ENCODE measurements around the gene WWC1.
A peak's percentile ranks its signal among the peaks of the same experiment; 100 is the strongest.
"Not testable (repeated sequence)": the region's sequence is repeated elsewhere in the genome, so short reads cannot be mapped to it uniquely, and the experiment has no call there.

Gene WWC1

DNA sequence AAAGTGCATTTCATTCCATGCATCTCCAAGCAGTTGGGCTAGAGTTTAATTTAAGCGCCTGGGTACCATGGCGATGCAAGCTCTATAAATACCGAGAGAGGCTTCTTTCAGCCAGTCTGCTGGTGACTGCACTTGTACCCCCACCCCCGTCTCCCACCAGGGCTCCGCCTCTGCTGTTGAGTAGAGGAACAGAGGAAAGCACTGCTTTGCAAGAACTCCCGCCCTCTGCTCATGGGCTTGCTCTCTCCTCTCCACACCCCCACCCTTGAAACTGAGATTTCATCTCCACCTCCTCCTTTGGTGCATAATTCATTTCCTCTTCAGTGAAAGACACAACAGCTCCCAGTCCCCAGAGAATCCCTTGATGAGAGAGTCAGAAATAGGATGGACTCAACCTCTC is 5.1 kb upstream of the WWC1 start:
- no peak for DNase-seq (ENCODE audit: low read depth in 2 of 2)

- not testable (repeated sequence) for DNase-seq (ENCODE audit: low read depth in 2 of 2)
These were observed 4.6 kb upstream of the WWC1 start for GRCh38 chr5:168286863-168287262.

DNA sequence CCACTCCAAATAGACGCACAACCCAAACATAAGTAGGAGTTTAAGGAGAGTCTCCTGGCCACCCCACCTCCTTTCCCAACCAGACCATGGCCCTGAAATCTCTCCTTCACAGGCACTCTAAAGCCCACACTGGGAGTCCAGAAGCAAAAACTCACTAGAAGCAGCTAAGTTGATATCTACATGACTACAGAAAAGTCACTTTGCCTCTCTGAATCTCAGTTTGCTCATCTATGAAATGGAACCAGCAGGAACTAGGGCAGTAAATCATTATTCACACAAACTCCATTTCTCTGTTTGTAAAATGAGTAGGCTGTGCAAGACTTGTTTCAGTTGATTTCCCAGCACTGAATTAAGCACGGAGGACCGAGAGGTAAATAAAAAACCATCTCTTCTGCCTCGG is 4.1 kb upstream of the WWC1 start:
- no peak for DNase-seq (ENCODE audit: low read depth in 2 of 2)

DNA sequence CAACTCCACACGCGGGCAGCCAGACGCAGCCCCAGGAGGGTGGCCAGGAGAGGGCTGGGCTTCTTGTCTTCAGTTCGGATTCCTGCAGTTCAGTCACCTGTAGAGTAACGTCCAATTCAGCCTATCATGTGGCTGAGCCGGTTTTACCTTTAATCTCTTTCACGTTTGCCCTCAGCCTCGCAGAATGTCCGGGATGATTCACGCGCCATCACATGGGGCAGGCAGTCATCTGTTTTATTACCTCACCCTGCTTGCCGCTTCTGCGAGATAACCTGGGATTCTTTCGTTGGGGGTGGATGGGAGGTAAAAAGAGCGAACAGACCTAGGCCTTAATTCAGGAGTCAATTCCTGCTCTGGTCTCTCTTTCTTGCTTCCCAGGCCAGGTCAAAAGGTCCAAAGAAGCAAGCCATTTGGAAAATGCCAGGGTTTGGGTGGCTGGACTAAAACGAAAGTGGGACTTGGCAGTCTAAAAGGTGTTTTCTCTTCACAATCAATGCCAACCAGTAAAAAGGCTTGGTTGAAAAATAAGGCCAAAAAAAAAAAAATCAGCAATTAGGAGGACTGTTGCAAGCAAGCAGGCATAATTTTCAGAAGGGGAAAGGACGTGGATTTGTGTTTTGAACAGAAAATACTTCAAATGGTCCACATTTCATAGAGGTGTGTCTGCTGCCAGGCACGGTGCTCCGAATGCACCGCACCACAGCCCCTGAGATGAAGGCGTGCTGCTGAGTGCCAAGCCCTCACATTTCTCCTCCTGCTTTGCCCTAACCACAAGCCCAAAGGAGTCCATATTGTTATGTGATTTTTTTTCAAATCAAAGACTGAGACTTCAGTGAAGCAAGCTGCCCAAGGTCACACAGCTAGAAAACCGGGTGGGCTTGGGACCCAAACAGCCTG is 2.8 kb upstream of the WWC1 start:
- DNase-seq (ENCODE audit: low read depth in 2 of 2): no peak

DNA sequence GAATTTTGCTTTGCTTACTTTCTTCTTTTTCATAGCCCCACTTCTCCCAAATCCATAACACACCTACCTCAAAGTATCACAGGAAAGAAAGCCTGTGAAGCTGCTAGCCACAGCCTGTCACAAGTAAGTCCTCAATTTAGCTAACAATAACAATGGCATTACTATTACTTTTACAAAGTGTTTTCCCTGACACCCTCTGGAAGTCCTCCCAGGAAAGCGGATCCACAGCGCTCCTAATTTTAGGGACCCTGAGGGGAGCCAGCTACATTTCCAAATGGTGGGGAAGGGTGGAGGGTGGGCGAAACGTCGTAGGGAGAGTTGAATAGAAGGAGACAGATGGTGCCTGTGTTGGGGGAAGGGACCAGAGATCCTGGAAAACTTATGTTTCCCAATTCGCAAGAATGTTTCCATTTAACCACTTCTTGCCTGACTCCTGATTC is 523 bp upstream of the WWC1 start:
- DNase-seq (ENCODE audit: low read depth in 2 of 2): no peak

DNA sequence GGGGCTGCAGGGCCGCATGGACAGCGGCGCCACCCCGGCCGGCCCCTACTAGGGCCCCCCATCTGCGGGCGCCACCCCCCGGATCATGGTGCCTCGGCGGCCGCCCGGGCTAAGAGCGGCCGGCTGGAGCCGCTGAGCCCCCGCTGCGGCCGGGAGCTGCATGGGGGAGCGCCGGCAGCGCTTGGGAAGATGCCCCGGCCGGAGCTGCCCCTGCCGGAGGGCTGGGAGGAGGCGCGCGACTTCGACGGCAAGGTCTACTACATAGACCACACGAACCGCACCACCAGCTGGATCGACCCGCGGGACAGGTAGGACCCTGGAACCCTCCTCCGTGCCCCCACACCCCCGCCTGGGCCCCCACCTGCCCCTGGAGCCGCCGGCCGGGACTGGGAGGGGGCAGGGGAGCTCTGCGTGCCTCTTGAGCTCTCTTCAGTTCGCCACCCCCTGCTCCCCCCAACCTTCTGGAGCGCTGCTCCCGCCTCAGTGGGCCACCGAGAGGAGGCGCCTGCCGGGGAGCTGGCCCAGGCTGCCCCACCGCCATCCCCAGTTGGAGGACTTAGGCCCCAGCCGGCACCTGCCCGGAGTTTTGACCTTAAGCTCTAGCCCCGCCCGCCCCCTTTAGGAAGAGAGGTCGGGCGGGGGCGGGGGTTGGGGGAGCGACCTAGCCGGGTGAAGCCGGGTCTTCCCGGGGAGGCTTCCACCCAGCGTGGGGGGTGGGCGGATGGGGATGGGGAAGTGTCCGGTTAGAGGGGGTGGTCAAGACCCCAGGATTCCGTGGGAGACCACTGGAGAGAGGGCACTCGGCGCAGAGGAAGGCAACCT is 730 bp downstream of the WWC1 start:
- no peak for DNase-seq (ENCODE audit: low read depth in 2 of 2)

DNA sequence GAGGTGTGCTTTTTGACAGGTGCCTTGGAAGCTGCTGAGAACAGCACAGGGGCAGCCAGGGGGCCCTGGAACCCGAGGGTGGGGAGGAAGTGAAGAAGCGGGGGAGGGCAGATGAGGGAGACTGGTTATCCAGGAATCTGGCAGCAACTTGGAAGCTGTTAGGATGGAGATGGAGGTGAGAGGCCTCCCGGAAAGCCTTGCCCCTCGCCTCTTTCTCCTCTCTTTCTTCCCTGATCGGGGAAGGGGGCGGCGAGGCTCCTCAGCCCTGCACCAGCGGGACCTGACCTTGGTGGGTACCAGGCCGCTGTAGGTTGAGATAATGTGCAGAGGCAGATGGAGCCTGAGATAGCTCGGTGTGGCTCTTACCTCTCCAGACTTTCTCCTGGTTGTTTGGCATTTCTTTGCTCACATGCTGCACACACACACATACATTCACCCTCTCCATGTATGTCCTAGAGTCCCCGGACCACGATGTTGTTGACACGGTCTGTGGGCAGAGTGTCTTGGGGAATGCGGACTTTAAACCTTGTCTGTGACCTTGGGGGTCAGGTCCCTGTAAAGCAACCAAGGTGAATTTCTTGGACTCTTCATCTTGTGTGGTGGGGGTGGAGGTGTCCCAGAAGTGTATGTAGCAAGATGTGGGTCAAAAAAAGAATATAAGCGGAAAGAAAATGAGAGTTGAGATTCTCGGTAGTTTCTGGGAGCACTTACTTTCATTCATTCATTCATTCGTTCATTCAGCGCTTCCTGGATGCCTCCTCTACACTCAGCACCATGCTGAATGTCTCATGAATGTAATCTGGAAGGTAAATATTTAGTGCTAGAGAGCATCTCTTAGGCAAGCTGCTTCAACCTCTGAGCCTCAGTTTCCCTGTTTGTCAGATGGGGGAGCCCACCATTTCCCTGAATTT is 1.6 kb downstream of the WWC1 start:
- DNase-seq (ENCODE audit: low read depth in 2 of 2): no peak

- peak; percentile 63 to 67 for DNase-seq (ENCODE audit: low read depth in 2 of 2)
These were observed 4.2 kb downstream of the WWC1 start for GRCh38 chr5:168295574-168296201.

GRCh38 chr5:168296682-168297081 is 5.2 kb downstream of the WWC1 start:
- DNase-seq (ENCODE audit: low read depth in 2 of 2): no peak

DNA sequence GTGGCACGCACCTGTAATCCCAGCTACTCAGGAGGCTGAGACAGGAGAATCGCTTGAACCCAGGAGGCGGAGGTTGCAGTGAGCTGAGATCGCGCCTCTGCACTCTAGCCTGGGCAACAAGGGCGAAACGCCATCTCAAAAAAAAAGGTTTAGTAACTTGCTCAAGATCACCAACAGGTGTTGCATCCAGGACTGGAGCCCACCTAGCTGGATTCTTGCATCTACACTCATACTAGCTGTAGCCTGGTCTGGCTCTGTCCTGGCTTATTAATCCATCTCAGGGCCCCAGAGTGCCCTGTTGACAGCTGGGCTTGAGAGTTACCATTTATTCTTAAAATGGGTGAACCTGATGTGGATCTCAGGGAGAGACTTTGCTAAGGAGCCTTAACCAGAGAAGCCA is 7.5 kb downstream of the WWC1 start:
- DNase-seq (ENCODE audit: low read depth in 2 of 2): no peak

DNA sequence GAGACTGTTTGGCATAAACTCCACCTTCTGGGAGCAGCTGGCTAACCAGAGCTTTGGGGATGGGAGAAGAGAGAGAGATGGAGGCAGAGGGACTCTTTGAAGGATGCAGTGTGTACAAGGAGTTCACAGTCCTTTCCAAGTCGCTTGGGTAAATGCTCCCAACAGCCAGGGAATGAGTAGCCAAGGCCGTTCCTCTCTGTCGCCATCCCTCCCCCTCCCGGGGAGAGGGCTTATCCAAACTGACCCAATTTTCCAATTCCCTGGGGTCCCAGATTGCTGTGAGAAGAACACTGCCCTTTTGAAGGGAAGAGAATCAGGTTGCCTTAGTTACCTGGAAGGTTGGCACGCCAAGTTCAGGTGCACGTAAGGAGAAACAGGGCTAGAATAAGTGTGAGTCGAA is 7.9 kb downstream of the WWC1 start:
- no peak for DNase-seq (ENCODE audit: low read depth in 2 of 2)

GRCh38 chr5:168300326-168301182 is 9.1 kb downstream of the WWC1 start:
- no peak for DNase-seq (ENCODE audit: low read depth in 2 of 2)

DNA sequence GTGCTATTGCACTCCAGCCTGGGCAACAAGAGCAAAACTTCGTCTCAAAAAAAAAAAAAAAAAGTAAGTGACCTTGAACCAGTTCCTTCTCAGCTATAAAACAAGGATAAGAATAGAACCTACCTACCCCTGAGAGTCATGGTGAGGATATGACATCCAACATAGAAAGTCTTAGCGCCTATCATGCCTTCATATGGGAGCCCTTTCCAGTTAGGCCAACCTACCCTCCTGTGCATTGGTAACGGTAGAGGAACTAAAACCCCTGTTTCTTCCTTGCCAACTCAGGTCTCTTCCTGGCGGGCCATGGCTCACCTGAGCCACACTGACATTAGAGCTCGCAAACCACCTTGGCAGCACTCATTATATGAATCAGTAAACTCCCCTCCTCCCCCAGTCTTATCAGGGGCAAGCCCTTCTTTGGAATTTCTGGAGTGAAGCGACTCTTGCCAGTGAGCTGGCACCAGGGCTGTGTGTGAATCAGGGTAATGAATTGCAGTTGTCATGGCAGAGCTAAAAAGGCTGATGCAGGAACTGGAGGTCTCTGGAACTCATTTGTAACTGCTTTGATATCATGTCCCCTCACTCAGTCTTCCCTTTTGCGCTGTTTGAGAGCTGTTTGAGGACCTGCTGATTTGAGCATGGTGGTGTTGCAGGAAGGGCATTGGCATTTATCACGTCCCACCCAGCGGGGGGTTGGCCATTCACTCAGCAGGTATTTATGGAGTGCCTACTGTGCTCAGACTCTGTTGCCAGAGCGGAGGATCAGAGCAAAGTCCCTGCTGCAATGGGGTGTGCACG is 10.3 kb downstream of the WWC1 start:
- DNase-seq (ENCODE audit: low read depth in 2 of 2): no peak

- DNase-seq (ENCODE audit: low read depth in 2 of 2): no peak
These were observed 11.3 kb downstream of the WWC1 start for GRCh38 chr5:168302785-168303184.

DNA sequence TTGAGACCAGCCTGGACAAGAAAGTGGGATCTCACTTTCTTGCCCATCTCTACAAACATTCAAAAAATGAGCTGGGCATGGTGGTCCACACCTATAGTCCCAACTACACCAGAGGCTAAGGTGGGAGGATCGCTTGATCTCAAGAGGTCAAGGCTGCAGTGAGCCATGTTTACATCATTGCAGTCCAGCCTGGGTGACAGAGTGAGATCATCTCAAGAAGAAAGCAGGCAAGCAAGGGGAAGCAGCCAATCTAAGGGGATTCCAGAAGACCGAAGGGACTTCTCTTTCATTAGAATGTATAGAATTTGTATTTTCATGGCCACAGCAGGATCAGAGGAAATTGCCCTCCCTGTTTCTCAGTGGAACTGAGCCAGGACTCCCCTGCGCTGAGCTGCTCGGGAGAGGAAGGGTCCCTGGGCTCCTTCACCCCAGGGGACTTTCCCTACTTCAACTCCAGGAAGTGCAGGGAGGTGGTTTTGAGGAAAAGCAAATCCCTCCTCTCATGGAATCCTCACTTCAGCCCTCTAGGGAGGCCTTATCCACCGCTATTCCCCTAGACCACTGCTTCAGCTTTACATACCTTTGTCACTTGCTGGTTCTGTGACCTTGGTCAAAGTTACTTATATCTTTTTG is 12.1 kb downstream of the WWC1 start:
- no peak for DNase-seq (ENCODE audit: low read depth in 2 of 2)

DNA sequence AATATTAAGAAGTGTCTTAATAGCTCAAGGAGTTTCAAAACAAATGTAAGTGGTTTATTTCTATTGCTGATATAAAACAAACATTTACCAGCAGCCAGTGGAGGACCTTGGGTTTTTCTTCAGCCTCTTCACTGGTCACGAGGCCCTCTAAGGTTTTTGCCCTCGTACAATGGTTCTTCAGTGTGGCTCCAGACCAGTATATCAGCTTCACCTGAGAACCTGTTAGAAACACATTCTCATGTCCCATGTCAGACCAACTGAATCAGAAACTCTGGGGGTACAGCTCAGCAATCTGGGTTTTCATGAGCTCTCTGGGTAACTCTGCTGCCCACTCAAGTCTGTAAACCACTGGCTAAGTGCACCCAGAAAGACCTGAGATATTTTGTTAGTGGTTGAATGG is 12.9 kb downstream of the WWC1 start:
- DNase-seq (ENCODE audit: low read depth in 2 of 2): no peak

DNA sequence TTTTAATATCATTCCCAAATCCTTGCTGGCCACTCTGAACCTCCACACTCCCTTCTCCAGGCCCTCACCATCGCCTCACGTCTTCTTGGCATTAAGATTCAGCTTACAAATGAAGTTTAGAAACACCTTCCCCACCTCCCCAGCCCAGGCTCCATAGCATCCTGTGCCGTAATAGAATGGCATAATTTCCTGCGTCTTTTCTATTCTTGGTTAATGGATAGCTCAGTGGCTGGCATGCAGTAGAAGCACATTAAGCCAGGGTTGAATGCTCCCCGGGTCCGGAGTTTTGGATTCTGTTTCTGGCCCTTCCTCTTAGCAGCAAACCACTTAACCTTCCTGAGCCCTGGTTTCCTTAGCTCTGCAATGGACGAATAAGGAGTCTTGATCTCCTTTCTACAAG is 13.8 kb downstream of the WWC1 start:
- no peak for DNase-seq (ENCODE audit: low read depth in 2 of 2)

GRCh38 chr5:168307022-168307421 is 15.6 kb downstream of the WWC1 start:
- DNase-seq (ENCODE audit: low read depth in 2 of 2): no peak

DNA sequence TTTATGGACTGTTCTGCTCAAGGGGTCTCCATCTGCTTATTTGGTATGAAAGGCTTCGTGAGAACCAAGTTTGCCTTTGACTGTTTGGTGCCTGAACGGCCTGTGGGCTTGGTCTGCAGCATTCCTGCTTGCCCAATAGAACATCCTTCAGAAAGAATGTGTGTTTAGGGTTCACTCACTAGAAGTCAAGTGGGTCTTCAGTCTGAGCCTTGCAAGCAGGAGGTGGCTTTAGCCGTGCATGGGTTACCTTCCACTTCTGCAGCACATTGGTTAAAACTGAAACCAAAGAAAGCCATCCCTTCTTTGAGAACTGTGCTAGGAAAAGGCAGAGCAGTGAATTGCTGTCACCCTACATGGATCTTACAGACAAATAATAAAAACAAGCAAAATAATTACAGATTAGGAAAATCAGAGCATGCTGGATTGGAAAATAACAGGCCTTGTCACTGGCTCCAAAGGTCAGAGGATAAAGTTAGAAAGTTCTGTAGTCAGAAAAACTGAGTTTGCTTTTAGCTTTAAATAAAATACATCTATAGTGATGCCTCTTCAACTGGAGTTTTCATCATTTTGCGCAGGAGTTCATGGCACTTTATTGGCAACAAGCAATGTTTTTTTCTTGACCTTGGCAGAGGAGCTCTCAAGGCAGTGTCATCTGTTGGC is 16.6 kb downstream of the WWC1 start:
- DNase-seq (ENCODE audit: low read depth in 2 of 2): no peak

Measured in fibroblast of skin of left quadriceps (primary cell).